HG03139 (cell line): ENCODE results near the gene REM1.
"Not testable (repeated sequence)": the region's sequence is repeated elsewhere in the genome, so short reads cannot be mapped to it uniquely, and the experiment has no call there.

ENCODE experiments used
- ATAC-seq: cut with Tn5 transposase; IDR thresholded peaks from one replicate; pipeline ENCODE4 v1.9.1; 2021; ENCODE audit not compliant: unreplicated experiment

Gene REM1, protein sequence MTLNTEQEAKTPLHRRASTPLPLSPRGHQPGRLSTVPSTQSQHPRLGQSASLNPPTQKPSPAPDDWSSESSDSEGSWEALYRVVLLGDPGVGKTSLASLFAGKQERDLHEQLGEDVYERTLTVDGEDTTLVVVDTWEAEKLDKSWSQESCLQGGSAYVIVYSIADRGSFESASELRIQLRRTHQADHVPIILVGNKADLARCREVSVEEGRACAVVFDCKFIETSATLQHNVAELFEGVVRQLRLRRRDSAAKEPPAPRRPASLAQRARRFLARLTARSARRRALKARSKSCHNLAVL

DNA sequence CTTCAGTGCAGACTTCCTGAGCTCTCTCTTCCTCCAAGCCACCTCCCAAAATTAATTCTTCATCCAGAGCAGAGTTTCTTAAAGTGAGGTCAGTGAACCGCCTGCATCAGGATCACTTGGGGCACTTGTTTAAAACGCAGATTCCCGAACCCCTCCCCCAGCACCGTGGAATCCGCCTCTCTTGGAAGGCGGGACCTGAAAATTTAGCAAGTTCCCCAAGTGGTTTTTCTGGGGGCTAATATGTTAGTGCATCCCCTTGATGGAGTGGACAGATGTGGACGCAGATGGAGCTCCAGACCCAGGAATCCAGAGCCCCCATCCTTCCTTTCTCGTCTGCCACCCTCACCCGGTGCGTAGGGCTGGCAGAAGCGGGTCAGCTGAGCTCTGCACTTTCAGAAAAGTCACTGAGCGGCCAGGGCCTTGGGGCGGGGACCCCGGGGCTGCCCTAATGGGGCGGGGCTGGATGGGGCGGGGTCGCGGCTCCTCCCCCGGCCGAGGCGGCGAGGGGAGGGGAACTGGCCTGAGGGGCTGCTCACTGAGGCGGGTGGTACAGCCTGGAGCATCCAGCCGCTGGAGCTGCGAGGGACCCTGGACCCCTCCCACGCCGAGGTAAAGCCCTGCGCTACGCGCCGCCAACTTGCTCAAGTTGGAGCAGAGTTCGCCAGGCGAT, at the start of gene REM1, which contains the start of gene DEFB124:
Gene REM1 (plus strand): TSS at position 531 of the 670 bp plus-strand sequence. CDS start 1,158 bp downstream, outside the sequence.
Gene DEFB124 (minus strand): TSS at position 370 of the 670 bp plus-strand sequence. CDS start 2,114 bp downstream, outside the sequence.
- no peak for ATAC-seq

GRCh38 chr20:31425797-31426196, 49.3 kb upstream of the REM1 start:
- ATAC-seq: no peak

DNA sequence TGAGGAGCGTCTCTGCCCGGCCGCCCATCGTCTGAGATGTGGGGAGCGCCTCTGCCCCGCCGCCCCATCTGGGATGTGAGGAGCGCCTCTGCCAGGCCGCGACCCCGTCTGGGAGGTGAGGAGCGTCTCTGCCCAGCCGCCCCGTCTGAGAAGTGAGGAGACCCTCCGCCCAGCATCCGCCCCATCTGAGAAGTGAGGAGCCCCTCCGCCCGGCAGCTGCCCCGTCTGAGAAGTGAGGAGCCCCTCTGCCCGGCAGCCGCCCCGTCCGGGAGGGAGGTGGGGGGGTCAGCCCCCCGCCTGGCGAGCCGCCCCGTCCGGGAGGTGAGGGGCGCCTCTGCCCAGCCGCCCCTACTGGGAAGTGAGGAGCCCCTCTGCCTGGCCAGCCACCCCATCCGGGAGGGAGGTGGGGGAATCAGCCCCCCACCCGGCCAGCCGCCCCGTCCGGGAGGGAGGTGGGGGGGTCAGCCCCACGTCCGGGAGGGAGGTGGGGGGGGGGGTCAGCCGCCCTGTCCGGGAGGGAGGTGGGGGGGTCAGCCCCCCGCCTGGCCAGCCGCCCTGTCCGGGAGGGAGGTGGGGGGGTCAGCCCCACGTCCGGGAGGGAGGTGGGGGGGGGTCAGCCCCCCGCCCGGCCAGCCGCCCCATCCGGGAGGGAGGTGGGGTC, 48.1 kb upstream of the REM1 start:
- not testable (repeated sequence) for ATAC-seq

DNA sequence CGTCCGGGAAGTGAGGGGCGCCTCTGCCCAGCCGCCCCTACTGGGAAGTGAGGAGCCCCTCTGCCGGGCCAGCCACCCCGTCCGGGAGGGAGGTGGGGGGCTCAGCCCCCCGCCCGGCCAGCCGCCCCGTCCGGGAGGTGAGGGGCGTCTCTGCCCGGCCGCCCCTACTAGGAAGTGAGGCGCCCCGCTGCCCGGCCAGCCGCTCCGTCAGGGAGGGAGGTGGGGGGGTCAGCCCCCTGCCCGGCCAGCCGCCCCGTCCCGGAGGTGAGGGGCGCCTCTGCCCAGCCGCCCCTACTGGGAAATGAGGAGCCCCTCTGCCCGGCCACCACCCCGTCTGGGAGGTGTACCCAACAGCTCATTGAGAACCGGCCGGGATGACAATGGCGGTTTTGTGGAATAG, 47.5 kb upstream of the REM1 start:
- ATAC-seq: not testable (repeated sequence)

DNA sequence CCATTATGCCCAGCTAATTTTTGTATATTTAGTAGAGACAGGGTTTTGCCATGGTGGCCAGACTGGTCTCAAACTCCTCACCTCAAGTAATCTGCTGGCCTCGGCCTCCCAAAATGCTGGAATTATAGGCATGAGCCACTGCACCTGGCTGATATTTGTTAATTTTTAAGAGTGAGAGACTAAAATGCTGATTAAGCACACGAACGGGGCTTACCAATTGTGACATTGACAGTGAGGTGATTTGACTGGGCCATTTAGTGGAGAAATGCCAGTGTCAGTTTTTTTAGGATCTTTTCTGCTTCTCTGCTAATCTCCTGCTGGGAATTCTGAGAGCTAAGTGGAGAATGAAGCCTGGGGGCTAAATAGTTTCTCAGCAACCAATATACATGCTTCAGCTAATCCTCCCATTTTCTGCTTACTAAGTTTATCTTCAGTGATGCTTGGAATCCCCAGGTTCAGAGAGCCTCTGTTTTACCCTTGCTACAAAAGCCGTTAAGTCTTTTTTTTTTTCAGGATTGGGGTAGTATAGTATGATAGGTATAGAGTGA, 44.4 kb upstream of the REM1 start:
- no peak for ATAC-seq

DNA sequence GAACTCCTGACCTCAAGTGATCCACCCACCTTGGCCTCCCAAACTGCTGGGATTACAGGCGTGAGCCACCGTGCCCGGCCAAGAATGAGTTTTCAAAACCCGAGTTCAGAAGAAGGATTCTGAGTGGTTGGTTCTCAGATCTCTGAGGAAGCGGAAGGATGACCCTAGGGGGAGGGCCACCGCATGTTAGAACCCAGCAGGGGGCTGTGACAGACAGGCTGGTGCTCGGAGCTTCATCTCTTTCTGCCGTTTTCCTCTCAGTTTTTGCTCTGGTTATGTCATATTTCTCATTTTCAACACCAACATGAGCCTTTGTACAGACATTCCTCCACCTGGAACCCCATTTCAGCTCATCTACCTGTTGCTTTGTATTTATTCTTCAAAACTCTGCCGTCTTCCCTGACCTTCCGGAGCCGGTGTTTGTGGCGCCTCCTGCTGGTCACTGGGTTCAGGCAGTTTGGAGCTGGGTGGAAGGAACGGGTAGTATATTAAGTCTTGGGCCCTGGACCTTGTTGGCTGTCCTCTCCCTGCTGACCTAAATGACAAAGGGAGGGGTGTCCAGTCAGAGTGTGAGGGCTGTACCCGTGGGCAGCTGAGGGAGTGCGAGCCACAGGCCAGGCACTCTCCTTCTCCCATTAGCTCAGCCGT, 35.0 kb upstream of the REM1 start, which contains the start of gene DEFB123:
Gene DEFB123 (plus strand): TSS at position 621 of the 648 bp plus-strand sequence. CDS start 67 bp downstream, outside the sequence.
- no peak for ATAC-seq

DNA sequence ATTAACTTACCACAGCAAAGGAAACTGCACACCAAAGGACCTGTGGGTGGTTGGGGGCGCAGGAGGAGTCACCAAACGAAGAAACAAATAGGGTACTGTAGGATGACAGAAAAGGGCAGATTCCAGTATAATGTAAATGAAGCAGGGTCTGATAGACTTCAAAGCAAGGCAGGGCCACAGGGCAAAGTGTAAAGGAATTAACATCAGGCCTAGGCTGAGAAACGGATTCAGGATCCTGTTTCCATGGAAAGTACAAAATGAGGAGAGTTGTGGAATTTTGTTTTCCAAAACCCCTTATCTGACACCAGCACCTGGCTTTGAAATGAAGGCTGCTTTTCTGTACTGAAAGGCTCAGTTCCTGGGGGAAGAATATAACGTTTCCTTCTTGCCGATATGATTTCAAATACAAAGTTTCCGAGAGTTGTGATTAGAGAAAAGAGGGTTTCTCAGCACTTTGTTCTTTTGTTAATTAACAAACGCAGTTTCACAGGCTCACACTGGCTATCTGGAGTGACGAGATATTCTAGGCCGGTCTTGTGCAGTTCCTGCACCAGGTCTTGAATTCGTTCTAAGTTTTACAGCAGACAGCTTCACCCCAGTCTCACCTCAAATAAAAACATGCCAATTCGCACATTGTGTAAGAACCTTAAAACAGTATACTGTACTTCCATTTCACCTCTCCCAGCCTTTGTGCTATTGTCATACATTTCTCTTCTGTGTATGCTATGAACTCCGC, 28.8 kb upstream of the REM1 start:
- no peak for ATAC-seq

- ATAC-seq: no peak
Observed at GRCh38 chr20:31449511-31450414, 25.3 kb upstream of the REM1 start.

DNA sequence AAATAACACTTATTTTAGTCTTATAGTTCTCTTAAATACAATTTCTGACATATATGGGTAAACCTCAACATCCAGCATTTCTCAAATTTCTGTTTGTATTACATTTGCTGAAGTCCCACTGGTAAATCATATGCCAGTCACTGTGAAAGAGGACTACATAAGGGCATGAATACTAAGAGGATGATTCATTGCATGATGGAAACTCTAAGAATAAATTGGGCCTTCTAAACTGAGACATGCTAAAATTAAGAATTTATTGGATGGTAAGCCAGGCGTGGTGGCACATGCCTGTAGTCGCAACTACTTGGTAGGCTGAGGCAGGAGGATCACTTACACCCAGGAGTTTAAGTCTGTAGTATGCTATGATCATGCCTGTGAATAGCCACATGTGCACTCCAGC, 22.5 kb upstream of the REM1 start:
- no peak for ATAC-seq

- no peak for ATAC-seq
Observed at GRCh38 chr20:31454361-31454760, 20.7 kb upstream of the REM1 start.

- not testable (repeated sequence) for ATAC-seq
Observed at GRCh38 chr20:31470946-31471345, 4.1 kb upstream of the REM1 start.

- ATAC-seq: no peak
Observed at GRCh38 chr20:31472395-31473330, 2.4 kb upstream of the REM1 start.

DNA sequence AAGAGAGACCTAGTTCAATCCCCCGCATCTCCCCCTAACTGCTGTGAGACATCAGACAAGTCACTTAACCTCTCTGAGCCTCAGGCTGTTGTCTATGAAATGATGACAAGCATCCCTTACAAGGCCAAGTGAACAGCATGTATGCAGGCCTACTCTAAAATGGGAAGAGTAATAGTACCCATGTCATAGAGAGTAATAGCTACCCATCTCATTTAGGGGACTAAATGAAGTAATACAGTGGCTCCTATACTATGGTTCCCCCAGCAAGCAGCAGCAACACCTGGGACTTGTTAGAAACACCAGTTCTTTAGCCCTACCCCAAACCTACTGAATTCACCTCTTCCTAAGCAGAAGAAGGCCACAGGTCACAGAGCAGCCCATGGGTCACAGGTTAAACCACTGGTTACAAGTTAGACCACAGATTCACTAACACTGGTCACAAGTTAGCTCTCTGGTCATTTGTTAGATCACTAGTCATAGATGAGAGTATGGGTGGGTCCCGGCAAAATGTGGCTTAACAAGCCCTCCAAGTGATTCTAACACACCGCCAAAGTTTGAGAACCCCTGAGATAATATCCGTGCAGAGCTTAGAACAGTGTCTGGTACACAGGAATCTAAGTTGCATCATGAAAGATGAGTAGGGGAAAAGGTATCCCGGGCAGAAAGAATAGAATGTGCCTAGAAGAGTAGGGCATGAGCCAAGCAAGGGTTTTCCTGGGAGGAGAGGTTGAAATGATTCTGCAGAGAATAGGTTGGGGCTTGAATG, 1.6 kb upstream of the REM1 start:
- ATAC-seq: no peak

- ATAC-seq: no peak
Observed at GRCh38 chr20:31474097-31474436, 1.0 kb upstream of the REM1 start.

- no peak for ATAC-seq
Observed at GRCh38 chr20:31475472-31476293, 595 bp downstream of the REM1 start.

- no peak for ATAC-seq
Observed at GRCh38 chr20:31476294-31476585, 1.2 kb downstream of the REM1 start.

DNA sequence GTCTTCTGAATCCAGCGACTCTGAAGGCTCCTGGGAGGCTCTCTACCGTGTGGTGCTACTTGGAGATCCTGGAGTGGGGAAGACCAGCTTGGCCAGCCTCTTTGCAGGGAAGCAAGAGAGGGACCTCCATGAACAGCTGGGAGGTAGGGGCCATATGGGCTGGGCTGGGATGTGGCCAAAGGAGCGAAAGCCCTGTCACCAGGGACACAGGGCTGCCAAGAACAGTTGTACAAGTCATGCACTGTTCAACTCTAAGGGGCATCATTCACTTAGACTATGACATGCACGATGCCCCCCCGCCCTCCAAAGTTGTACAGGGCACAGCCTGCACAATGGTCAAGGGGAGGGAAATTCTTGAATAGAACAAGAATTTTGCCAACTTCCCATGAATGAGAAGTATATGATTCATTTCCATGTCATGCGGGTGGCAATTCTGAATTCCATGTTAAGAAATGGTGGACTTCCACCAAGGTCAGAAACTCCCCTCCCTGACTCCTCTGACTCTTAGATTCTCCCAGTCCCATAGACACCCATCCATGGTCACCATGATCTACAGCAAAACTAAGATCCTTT, 1.6 kb downstream of the REM1 start:
- no peak for ATAC-seq
